ENCODE data around the gene CXorf58. TPM values are rescaled to one million over a fixed set of nuclear protein-coding genes. Genes with fewer than 3 reads are reported as not detected.

CXorf58 gene
- total RNA-seq, 1 experiment from 2014 or later = not detected

GRCh38 chrX:23938690-23939089 is 30.9 kb downstream of the CXorf58 start:
- intact Hi-C loops (cut with micrococcal nuclease) = no loop called here
- H3K9me3 ChIP-seq (ENCODE audit: control insufficient read depth in 1 of 2, insufficient read depth in 1 of 2, low read depth in 1 of 2, low read length in 2 of 2) = no peaks in the 10 kb centered on the region
- no peak overlapping the region for H3K4me3 ChIP-seq (replicated peaks in 1 of 2; ENCODE audit: low read depth in 1 of 2, low read length in 2 of 2)
- no peak overlapping the region for H2AFZ ChIP-seq (ENCODE audit: low read depth, low read length, poor library complexity, severe bottlenecking)
- ChIA-PET RAD21 (ENCODE audit: low non-redundant PET in 1 of 2, low total read pairs in 2 of 2, uncharacterized antibody in 2 of 2, unreplicated experiment in 2 of 2) (no interaction called here), CTCF (no interaction called here), POLR2A (no interaction called here)
- TF ChIP-seq JUND (IDR thresholded peaks at IDR 0.05) (no peak), REST (IDR thresholded peaks at IDR 0.05; ENCODE audit: low read depth) (no peak), ZFX (IDR thresholded peaks at IDR 0.05) (no peak), EGR1 (IDR thresholded peaks at IDR 0.05; ENCODE audit: low read depth) (no peak), FOSL1 (IDR thresholded peaks at IDR 0.05; ENCODE audit: low read depth) (no peak), EZH2 (IDR thresholded peaks at IDR 0.05) (no peak), CBX3 (IDR thresholded peaks at IDR 0.05; ENCODE audit: low read depth) (no peak), ATF3 (IDR thresholded peaks at IDR 0.05) (no peak), CEBPB (IDR thresholded peaks at IDR 0.05; ENCODE audit: low read depth) (no peak), SIN3A (IDR thresholded peaks at IDR 0.05; ENCODE audit: low read depth) (no peak), ZBTB33 (IDR thresholded peaks at IDR 0.05; ENCODE audit: extremely low read depth, insufficient replicate concordance, low read length) (no peak), RAD21 (IDR thresholded peaks at IDR 0.05; ENCODE audit: low read depth) (no peak), SRF (IDR thresholded peaks at IDR 0.05; ENCODE audit: low read depth) (no peak), SP1 (IDR thresholded peaks at IDR 0.05; ENCODE audit: low read depth) (no peak), MAX (IDR thresholded peaks at IDR 0.05) (no peak)
- no peaks in the 10 kb centered on the region for H4K20me1 ChIP-seq (ENCODE audit: insufficient read depth)
- no peak for DNase-seq (ENCODE audit: low read depth, low spot score)
- H3K9ac ChIP-seq (ENCODE audit: low read length) = no peak overlapping the region
- H3K4me1 ChIP-seq (ENCODE audit: control insufficient read depth in 1 of 2, insufficient read depth in 2 of 2, low read length in 2 of 2) = no peaks in the 10 kb centered on the region
- no peaks in the 10 kb centered on the region for H3K9me2 ChIP-seq (ENCODE audit: insufficient read depth)
- no peaks in the 10 kb centered on the region for H3K79me2 ChIP-seq (ENCODE audit: insufficient read depth, low read length)
- no peaks in the 10 kb centered on the region for H3K27me3 ChIP-seq (ENCODE audit: insufficient read depth, low read length)
- H3K27ac ChIP-seq (ENCODE audit: low read depth, low read length) = no peak overlapping the region
- no peak for ATAC-seq
- no peaks in the 10 kb centered on the region for H3K36me3 ChIP-seq (ENCODE audit: control insufficient read depth in 1 of 2, insufficient read depth in 2 of 2, low read length in 2 of 2)
- no TSS peak for BruUV-seq (replicated peaks)
- H3K4me2 ChIP-seq (ENCODE audit: low read length) = no peak overlapping the region

All from HCT116 (cell line).